Measurements from ENCODE around the gene ANKRD65. TPM values are rescaled to one million over a fixed set of nuclear protein-coding genes. Genes with fewer than 3 reads are reported as not detected.

The ANKRD65 gene
- total and polyA plus RNA-seq, 3 experiments from 2014 or later: not detected

DNA sequence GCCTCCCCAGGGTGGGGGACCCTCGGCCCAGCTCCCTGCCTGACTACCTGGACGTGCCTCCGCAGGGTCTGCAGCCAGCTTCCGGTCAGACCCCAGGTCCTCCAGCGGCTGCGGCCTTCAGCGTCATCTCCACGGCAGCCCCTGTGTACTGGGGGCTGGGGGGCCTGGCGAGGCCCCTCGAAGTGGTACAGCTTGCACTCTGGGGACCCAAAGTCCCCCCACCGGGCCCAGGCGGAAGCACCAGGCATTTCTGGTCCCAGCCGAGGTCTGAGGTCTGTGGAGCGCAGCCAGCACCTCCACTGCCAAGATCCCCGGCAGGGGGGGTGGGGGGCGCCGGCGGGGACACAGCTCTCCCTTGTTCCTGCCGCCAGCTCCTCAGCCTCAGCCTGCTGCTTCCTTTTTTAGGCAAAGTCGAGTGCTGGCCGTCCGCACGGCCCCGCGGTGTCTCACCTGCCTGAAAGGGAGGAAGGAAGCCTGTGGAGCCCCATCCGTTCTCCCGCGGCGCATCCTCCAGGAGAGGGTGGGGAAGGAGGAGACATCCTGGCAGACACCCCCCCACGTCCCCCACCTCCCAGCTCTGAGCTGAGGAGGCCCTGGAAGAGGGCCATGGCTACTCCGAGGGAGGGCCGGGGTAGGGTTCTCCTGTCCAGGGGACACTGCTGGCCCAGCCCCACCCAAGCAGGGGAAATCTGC is 13.2 kb upstream of the ANKRD65 start:
- H3K9me3 ChIP-seq (ENCODE audit: low read length): no peaks in the 10 kb centered on the region
- H3K9me3 Mint-ChIP-seq: no peaks in the 10 kb centered on the region
- ChIA-PET POLR2A (no interaction called here), CTCF (no interaction called here)
- peaks cover 10 to 27% of the 10 kb centered on the region in 2 donors for H3K27me3 Mint-ChIP-seq
- H3K36me3 Mint-ChIP-seq: no peaks in the 10 kb centered on the region
- H3K4me1 ChIP-seq (ENCODE audit: insufficient read depth, low read length): peaks cover 8% of the 10 kb centered on the region
- peak overlapping the region; percentile 59 for H3K27ac ChIP-seq (ENCODE audit: low read depth, low read length)
- no peak overlapping the region for H3K27ac Mint-ChIP-seq
- H3K4me1 Mint-ChIP-seq: peaks cover 0 to 8% (median 0%) of the 10 kb centered on the region in 3 donors
- H3K27me3 ChIP-seq (ENCODE audit: insufficient read depth, low read length, poor library complexity, severe bottlenecking): peaks cover 33% of the 10 kb centered on the region
- no peak overlapping the region for H3K4me3 Mint-ChIP-seq
- H3K36me3 ChIP-seq (ENCODE audit: insufficient read depth, low read length): no peaks in the 10 kb centered on the region
- H3K4me3 ChIP-seq (ENCODE audit: low read length): no peak overlapping the region
- DNase-seq: no peak

- no peak overlapping the region for H3K4me3 ChIP-seq (ENCODE audit: low read length)
- H3K27ac Mint-ChIP-seq: no peak overlapping the region
- POLR2A ChIA-PET: no interaction called here
- H3K9me3 Mint-ChIP-seq: no peaks in the 10 kb centered on the region
- H3K4me3 Mint-ChIP-seq: no peak overlapping the region
- CTCF ChIA-PET: interaction anchor here (0.7 kb wide), 1 partner anchor 32 kb away, joined by 3 read pairs; no protein-coding TSS in a partner anchor
- H3K36me3 Mint-ChIP-seq: no peaks in the 10 kb centered on the region
- peaks cover 14 to 27% of the 10 kb centered on the region in 2 donors for H3K27me3 Mint-ChIP-seq
- H3K36me3 ChIP-seq (ENCODE audit: insufficient read depth, low read length): no peaks in the 10 kb centered on the region
- peaks cover 33% of the 10 kb centered on the region for H3K27me3 ChIP-seq (ENCODE audit: insufficient read depth, low read length, poor library complexity, severe bottlenecking)
- H3K9me3 ChIP-seq (ENCODE audit: low read length): no peaks in the 10 kb centered on the region
- peaks cover 0 to 8% (median 0%) of the 10 kb centered on the region in 3 donors for H3K4me1 Mint-ChIP-seq
- peak overlapping the region; percentile 59 for H3K27ac ChIP-seq (ENCODE audit: low read depth, low read length)
- DNase-seq: no peak
- peaks cover 8% of the 10 kb centered on the region for H3K4me1 ChIP-seq (ENCODE audit: insufficient read depth, low read length)
Measured at GRCh38 chr1:1433804-1434130, 12.7 kb upstream of the ANKRD65 start.

DNA sequence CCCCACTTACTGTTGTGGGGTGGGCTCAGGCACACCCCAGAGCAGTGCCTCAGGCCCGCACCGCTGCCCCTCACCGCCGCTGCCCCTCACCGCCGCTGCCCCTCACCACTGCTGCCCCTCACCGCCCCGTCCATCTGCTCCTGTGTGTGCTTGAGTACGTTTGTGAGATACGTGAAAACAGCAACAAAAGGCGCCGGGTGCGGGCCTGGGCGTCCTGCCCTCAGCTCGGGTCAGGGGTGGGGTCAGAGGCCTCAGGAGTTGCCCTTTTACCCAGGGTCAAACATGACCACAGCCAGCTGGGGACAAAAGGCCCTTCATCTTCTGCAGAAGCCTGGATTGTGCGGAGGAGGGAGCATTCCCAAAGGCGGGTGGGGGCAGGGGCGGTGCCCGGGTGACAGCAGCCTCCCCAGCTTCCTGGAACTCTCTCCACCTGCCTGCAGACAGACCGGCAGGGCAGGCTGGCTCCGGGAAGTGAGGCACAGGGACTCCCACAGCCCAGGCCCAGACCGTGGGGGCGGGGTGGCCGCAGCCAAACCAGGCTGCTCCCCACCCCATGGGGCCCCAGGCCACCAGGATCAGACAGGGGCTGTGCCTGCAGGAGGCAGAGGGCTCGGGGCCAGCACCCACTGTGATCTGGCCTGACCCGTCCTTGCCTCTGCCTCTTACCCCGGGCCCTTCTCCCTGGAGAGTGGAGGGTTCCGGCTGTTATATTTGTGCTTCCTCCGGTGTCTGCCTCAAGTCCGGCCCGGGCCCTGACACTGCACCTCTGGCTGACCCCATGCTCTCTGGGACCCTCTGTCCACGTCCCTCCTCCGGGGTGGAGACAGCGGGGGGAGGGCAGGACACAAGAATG is 12.1 kb upstream of the ANKRD65 start:
- H3K4me3 ChIP-seq (ENCODE audit: low read length): no peak overlapping the region
- peak overlapping the region; percentile 59 for H3K27ac ChIP-seq (ENCODE audit: low read depth, low read length)
- no peak for DNase-seq
- H3K36me3 Mint-ChIP-seq: no peaks in the 10 kb centered on the region
- H3K36me3 ChIP-seq (ENCODE audit: insufficient read depth, low read length): no peaks in the 10 kb centered on the region
- ChIA-PET POLR2A (no interaction called here), CTCF (interaction anchor here (0.7 kb wide), 1 partner anchor 32 kb away, joined by 3 read pairs; no protein-coding TSS in a partner anchor)
- peaks cover 15 to 27% of the 10 kb centered on the region in 2 donors for H3K27me3 Mint-ChIP-seq
- H3K27me3 ChIP-seq (ENCODE audit: insufficient read depth, low read length, poor library complexity, severe bottlenecking): peaks cover 30% of the 10 kb centered on the region
- H3K4me1 ChIP-seq (ENCODE audit: insufficient read depth, low read length): peaks cover 8% of the 10 kb centered on the region
- H3K9me3 ChIP-seq (ENCODE audit: low read length): no peaks in the 10 kb centered on the region
- no peaks in the 10 kb centered on the region for H3K9me3 Mint-ChIP-seq
- H3K27ac Mint-ChIP-seq: no peak overlapping the region
- peaks cover 3 to 11% (median 5%) of the 10 kb centered on the region in 3 donors for H3K4me1 Mint-ChIP-seq
- H3K4me3 Mint-ChIP-seq: no peak overlapping the region

- Mint-ChIP-seq H3K27ac (no peak overlapping the region), H3K9me3 (no peaks in the 10 kb centered on the region), H3K4me1 (peaks cover 3 to 11% (median 5%) of the 10 kb centered on the region in 3 donors), H3K36me3 (no peaks in the 10 kb centered on the region), H3K27me3 (peaks cover 15 to 27% of the 10 kb centered on the region in 2 donors), H3K4me3 (no peak overlapping the region)
- Histone ChIP-seq H3K4me1 (ENCODE audit: insufficient read depth, low read length) (peaks cover 8% of the 10 kb centered on the region), H3K4me3 (ENCODE audit: low read length) (no peak overlapping the region), H3K27ac (ENCODE audit: low read depth, low read length) (no peak overlapping the region), H3K9me3 (ENCODE audit: low read length) (no peaks in the 10 kb centered on the region), H3K36me3 (ENCODE audit: insufficient read depth, low read length) (no peaks in the 10 kb centered on the region), H3K27me3 (ENCODE audit: insufficient read depth, low read length, poor library complexity, severe bottlenecking) (peaks cover 23% of the 10 kb centered on the region)
- ChIA-PET CTCF (no interaction called here), POLR2A (no interaction called here)
- DNase-seq: no peak
Measured at GRCh38 chr1:1432274-1432950, 11.3 kb upstream of the ANKRD65 start.

DNA sequence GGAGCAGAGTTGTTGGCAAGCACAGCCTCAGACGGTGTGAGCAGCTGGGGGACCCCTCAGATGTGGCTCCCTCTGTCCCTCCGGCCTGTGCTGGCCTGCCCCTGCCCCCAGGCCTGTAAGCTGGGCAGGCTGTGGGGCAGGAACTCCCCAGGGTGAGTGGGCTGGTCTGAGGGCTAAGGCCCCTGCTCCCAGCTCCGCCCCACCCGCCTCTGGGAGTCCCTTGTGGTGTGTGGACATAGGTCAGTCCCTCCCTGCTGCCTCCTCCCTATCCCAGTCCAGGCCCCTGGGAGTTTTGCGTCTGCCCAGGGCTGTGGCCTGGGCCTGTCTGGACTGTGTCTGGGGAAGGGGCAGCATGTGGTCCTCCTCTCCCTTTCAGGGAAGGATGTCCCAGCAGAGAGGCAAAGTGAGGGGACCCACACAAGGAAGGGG is 10.8 kb upstream of the ANKRD65 start:
- Mint-ChIP-seq H3K9me3 (no peaks in the 10 kb centered on the region), H3K36me3 (no peaks in the 10 kb centered on the region), H3K4me1 (peaks cover 3 to 11% (median 5%) of the 10 kb centered on the region in 3 donors), H3K4me3 (no peak overlapping the region), H3K27me3 (peaks cover 15 to 27% of the 10 kb centered on the region in 2 donors), H3K27ac (no peak overlapping the region)
- Histone ChIP-seq H3K4me3 (ENCODE audit: low read length) (no peak overlapping the region), H3K27ac (ENCODE audit: low read depth, low read length) (no peak overlapping the region), H3K4me1 (ENCODE audit: insufficient read depth, low read length) (peaks cover 8% of the 10 kb centered on the region), H3K9me3 (ENCODE audit: low read length) (no peaks in the 10 kb centered on the region), H3K36me3 (ENCODE audit: insufficient read depth, low read length) (no peaks in the 10 kb centered on the region), H3K27me3 (ENCODE audit: insufficient read depth, low read length, poor library complexity, severe bottlenecking) (peaks cover 17% of the 10 kb centered on the region)
- no peak for DNase-seq
- CTCF ChIA-PET: no interaction called here
- POLR2A ChIA-PET: no interaction called here

DNA sequence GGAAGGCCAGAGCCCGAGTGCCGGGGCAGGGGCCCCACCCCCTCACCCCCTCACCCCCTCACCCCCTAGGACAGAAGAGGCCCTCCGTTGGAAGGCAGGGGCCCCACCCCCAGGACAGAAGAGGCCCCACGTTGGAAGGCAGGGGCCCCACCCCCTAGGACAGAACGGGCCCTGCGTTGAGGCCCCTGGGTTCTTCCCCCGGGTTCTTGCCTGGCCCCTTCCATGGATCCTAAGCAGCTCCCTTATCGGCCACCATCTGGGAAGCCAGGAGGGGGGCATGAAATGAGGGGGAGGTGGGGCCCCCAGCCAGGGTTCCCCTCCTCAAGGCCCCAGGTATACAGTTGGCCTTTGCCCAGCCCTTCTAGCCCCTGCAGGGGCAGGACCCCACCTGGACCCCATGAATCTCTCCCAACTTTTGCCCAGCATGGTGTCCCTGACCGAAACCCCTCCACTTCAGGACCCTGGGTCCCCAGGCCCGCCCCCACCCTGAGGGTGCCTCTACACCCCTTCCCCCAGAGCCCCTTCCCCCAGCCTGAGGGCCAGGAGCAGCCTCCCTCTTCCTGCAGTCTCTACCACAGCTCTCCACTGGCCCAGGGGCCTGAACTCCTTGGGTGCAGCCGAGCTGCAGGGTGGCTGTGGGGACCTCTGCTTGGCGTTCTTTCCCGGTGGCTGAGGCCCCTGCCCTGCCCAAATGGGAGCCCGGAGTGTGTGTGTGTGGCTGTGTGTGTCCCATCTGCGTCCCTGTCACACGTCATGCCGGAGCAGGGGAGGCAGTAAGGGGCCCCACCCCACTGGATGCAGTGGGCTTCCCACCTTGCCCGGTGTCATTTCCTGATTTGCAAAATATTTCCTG is 10.1 kb upstream of the ANKRD65 start:
- Histone ChIP-seq H3K9me3 (ENCODE audit: low read length) (no peaks in the 10 kb centered on the region), H3K4me3 (ENCODE audit: low read length) (no peak overlapping the region), H3K4me1 (ENCODE audit: insufficient read depth, low read length) (peaks cover 4% of the 10 kb centered on the region), H3K36me3 (ENCODE audit: insufficient read depth, low read length) (no peaks in the 10 kb centered on the region), H3K27me3 (ENCODE audit: insufficient read depth, low read length, poor library complexity, severe bottlenecking) (peaks cover 12% of the 10 kb centered on the region), H3K27ac (ENCODE audit: low read depth, low read length) (no peak overlapping the region)
- CTCF ChIA-PET: interaction anchor here (0.6 kb wide), 1 partner anchor 9 kb away, joined by 3 read pairs; no protein-coding TSS in a partner anchor
- DNase-seq: no peak
- no peak overlapping the region for H3K27ac Mint-ChIP-seq
- H3K4me1 Mint-ChIP-seq: peaks cover 3 to 11% (median 5%) of the 10 kb centered on the region in 3 donors
- POLR2A ChIA-PET: no interaction called here
- H3K36me3 Mint-ChIP-seq: no peaks in the 10 kb centered on the region
- peaks cover 15 to 26% of the 10 kb centered on the region in 2 donors for H3K27me3 Mint-ChIP-seq
- no peak overlapping the region for H3K4me3 Mint-ChIP-seq
- H3K9me3 Mint-ChIP-seq: no peaks in the 10 kb centered on the region

- Histone ChIP-seq H3K9me3 (ENCODE audit: low read length) (no peaks in the 10 kb centered on the region), H3K4me1 (ENCODE audit: insufficient read depth, low read length) (no peaks in the 10 kb centered on the region), H3K4me3 (ENCODE audit: low read length) (no peak overlapping the region), H3K36me3 (ENCODE audit: insufficient read depth, low read length) (no peaks in the 10 kb centered on the region), H3K27ac (ENCODE audit: low read depth, low read length) (no peak overlapping the region), H3K27me3 (ENCODE audit: insufficient read depth, low read length, poor library complexity, severe bottlenecking) (peaks cover 8% of the 10 kb centered on the region)
- DNase-seq: no peak
- H3K27ac Mint-ChIP-seq: no peak overlapping the region
- POLR2A ChIA-PET: no interaction called here
- H3K4me3 Mint-ChIP-seq: no peak overlapping the region
- peaks cover 15 to 28% of the 10 kb centered on the region in 2 donors for H3K27me3 Mint-ChIP-seq
- CTCF ChIA-PET: interaction anchor here (0.6 to 2.1 kb wide), 2 partner anchors 10 kb away, joined by 3 to 5 read pairs; no protein-coding TSS in a partner anchor
- no peaks in the 10 kb centered on the region for H3K36me3 Mint-ChIP-seq
- no peaks in the 10 kb centered on the region for H3K9me3 Mint-ChIP-seq
- H3K4me1 Mint-ChIP-seq: peaks cover 3 to 11% (median 5%) of the 10 kb centered on the region in 3 donors
Measured at GRCh38 chr1:1430114-1430982, 9.3 kb upstream of the ANKRD65 start.
